PC-3 (cell line): ENCODE measurements around the gene CCSER1.

ENCODE experiments used
- CTCF ChIP-seq: fragments of 300-600 bp; sonication (generic); conservative IDR thresholded peaks from 2 replicates; pipeline ENCODE4 v1.5.1; 2017; ENCODE audit warnings: antibody characterized with exemption, low read depth, mild to moderate bottlenecking, low read length
- EZH2 ChIP-seq: fragments of 300-600 bp; sonication (generic); IDR thresholded peaks from one replicate; pipeline ENCODE4 v1.6.1; 2017; ENCODE audit warnings: antibody characterized with exemption, mild to moderate bottlenecking, low read length; ENCODE audit not compliant: unreplicated experiment
- EZH2phosphoT487 ChIP-seq: fragments of 300-600 bp; sonication (generic); IDR thresholded peaks from 2 replicates; pipeline ENCODE4 v1.6.1; 2018; ENCODE audit warnings: mild to moderate bottlenecking, antibody characterized with exemption, low read length, borderline replicate concordance

GRCh38 chr4:90606781-90607180 is 479.6 kb downstream of the CCSER1 start:
- no peak for TF ChIP-seq CTCF
- no peak for TF ChIP-seq EZH2
- no peak for TF ChIP-seq EZH2phosphoT487
